DOHH2 (cell line): ENCODE results near the gene TESK2.

Source experiments
- EZH2phosphoT487 ChIP-seq: fragments of 200-600 bp; sonication (generic); IDR thresholded peaks from 2 replicates; pipeline ENCODE4 v1.6.1; 2017; ENCODE audit warnings: borderline replicate concordance, mild to moderate bottlenecking, antibody characterized with exemption, low read length, moderate library complexity, mixed read lengths
- TF ChIP-seq, protein P1 (sequence below): fragments of 200-600 bp; sonication (generic); IDR thresholded peaks from one replicate; pipeline ENCODE4 v1.5.1; 2014; ENCODE audit warnings: antibody characterized with exemption, mild to moderate bottlenecking, low read depth, low read length; ENCODE audit not compliant: poor library complexity, severe bottlenecking

DNA sequence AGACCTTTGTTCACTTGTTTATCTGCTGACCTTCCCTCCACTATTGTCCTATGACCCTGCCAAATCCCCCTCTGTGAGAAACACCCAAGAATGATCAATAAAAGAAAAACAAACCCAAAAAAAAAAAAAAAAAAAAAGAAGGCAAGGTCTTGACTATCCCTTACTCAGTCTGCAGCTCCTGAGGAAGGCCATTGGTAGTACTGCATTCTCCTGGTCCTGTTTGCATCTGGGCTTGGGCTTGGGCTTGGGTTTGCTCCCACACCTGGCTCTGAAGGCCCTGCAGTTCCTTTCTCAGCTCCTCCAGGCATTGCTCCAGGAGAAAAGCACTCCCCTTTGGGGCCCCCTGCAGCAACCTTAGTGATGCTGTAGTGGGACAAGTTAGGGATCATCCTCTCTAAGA is 7.3 kb upstream of the TESK2 start:
- TF ChIP-seq, protein P1, sequence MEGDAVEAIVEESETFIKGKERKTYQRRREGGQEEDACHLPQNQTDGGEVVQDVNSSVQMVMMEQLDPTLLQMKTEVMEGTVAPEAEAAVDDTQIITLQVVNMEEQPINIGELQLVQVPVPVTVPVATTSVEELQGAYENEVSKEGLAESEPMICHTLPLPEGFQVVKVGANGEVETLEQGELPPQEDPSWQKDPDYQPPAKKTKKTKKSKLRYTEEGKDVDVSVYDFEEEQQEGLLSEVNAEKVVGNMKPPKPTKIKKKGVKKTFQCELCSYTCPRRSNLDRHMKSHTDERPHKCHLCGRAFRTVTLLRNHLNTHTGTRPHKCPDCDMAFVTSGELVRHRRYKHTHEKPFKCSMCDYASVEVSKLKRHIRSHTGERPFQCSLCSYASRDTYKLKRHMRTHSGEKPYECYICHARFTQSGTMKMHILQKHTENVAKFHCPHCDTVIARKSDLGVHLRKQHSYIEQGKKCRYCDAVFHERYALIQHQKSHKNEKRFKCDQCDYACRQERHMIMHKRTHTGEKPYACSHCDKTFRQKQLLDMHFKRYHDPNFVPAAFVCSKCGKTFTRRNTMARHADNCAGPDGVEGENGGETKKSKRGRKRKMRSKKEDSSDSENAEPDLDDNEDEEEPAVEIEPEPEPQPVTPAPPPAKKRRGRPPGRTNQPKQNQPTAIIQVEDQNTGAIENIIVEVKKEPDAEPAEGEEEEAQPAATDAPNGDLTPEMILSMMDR: no peak
- TF ChIP-seq EZH2phosphoT487: no peak
